ENCODE data around the gene CACNB2. TPM values are rescaled to one million over a fixed set of nuclear protein-coding genes. Genes with fewer than 3 reads are reported as not detected.
A peak's percentile ranks its signal among the peaks of the same experiment; 100 is the strongest.
"Not testable (repeated sequence)": the region's sequence is repeated elsewhere in the genome, so short reads cannot be mapped to it uniquely, and the experiment has no call there.

The CACNB2 gene
- total and polyA plus RNA-seq, 10 of the 15 experiments (the other 5 are each of a cell fraction or from before 2014, with no cell fraction given) = 0.62 to 8.1 (median 1.2) TPM

DNA sequence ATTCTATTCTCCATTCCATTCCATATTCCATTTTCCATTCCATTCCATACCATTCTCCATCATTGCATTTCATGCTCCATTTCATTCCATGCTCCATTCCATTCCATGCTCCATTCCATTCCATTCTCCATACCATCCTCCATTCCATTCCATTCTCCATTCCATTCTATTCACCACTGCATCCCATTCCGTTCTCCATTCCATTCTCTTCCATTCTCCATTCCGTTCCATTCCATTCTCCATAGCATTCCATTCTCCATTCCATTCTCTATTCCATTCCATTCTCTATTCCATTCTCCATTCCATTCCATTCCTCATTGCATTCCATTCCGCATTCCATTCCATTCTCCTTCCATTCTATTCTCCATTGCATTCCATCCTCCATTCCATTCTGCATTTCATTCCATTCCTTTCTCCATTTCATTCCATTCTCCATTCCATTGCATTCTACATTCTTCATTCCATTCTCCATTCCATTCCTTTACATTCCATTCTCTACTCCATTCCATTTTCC lies 427.2 kb downstream of the CACNB2 start:
- Histone ChIP-seq H3K4me1 (ENCODE audit: control insufficient read depth, insufficient read depth, low read length) (no peaks in the 10 kb centered on the region), H3K27ac (ENCODE audit: control insufficient read depth, insufficient read depth) (no peak overlapping the region), H3K27me3 (replicated peaks in 1 of 2; ENCODE audit: control insufficient read depth in 2 of 2, insufficient read depth in 2 of 2, low read length in 1 of 2) (no peaks in the 10 kb centered on the region), H3K36me3 (ENCODE audit: control insufficient read depth in 2 of 2, insufficient read depth in 2 of 2, low read length in 1 of 2) (no peaks in the 10 kb centered on the region), H3K79me2 (ENCODE audit: control insufficient read depth, insufficient read depth, low read length) (no peaks in the 10 kb centered on the region), H2AFZ (ENCODE audit: control insufficient read depth, low read depth, low read length) (no peak overlapping the region), H3K9me3 (replicated peaks; ENCODE audit: control insufficient read depth, insufficient read depth, low read length) (no peaks in the 10 kb centered on the region; the same call in 2 of the 3 replicates), H4K20me1 (ENCODE audit: control insufficient read depth, insufficient read depth) (no peaks in the 10 kb centered on the region), H3K9ac (ENCODE audit: control insufficient read depth, insufficient read depth, low read length) (no peak overlapping the region), H3K4me2 (ENCODE audit: control insufficient read depth, insufficient read depth) (no peak overlapping the region), H3K4me3 (no peak overlapping the region)
- BruUV-seq (replicated peaks) = no TSS peak
- in situ Hi-C loops (cut with MboI) (no loop called here), intact Hi-C loops (cut with micrococcal nuclease; ENCODE audit: unreplicated experiment) (no loop called here)
- ChIA-PET CTCF (no interaction called here), SMC1A (ENCODE audit: uncharacterized antibody, unreplicated experiment) (no interaction called here), RAD21 (ENCODE audit: unreplicated experiment) (no interaction called here), POLR2A (no interaction called here)
- DNase-seq (ENCODE audit: low read depth, low spot score) (no peak), ATAC-seq (no peak), FAIRE-seq (no peak)
- 94% methylated on average over 3 of the region's 3 CpGs for WGBS (ENCODE audit: insufficient coverage, insufficient replicate concordance, low lambda C conversion rate, missing lambda C conversion rate)
- TF ChIP-seq STAT3 (IDR thresholded peaks at IDR 0.05; ENCODE audit: low read depth, low read length) = no peak
- no peak for TF ChIP-seq RB1 (IDR thresholded peaks at IDR 0.05; ENCODE audit: borderline replicate concordance)
- no peak for TF ChIP-seq TARDBP (IDR thresholded peaks at IDR 0.05; ENCODE audit: borderline replicate concordance)
- TF ChIP-seq LARP7 (IDR thresholded peaks at IDR 0.05) = no peak
- TF ChIP-seq IKZF1 (conservative IDR thresholded peaks at IDR 0.05) = 0 out of 2 replicates have a peak, but pooled peaks have one; percentile 32
- TF ChIP-seq ZSCAN29 (IDR thresholded peaks at IDR 0.05) = no peak
- peak; percentile 22 to 32; a peak in 3 of 4 replicates for TF ChIP-seq IKZF2 (IDR thresholded peaks at IDR 0.05)

- H3K9me3 ChIP-seq (replicated peaks; ENCODE audit: control insufficient read depth, insufficient read depth, low read length); FAIRE-seq; H3K4me2 ChIP-seq (ENCODE audit: control insufficient read depth, insufficient read depth); RAD21 ChIA-PET (ENCODE audit: unreplicated experiment); SMC1A ChIA-PET (ENCODE audit: uncharacterized antibody, unreplicated experiment); H3K4me1 ChIP-seq (ENCODE audit: control insufficient read depth, insufficient read depth, low read length); H3K9ac ChIP-seq (ENCODE audit: control insufficient read depth, insufficient read depth, low read length); H3K36me3 ChIP-seq (ENCODE audit: control insufficient read depth in 2 of 2, insufficient read depth in 2 of 2, low read length in 1 of 2); H3K27ac ChIP-seq (ENCODE audit: control insufficient read depth, insufficient read depth); H3K79me2 ChIP-seq (ENCODE audit: control insufficient read depth, insufficient read depth, low read length); H3K27me3 ChIP-seq (replicated peaks in 1 of 2; ENCODE audit: control insufficient read depth in 2 of 2, insufficient read depth in 2 of 2, low read length in 1 of 2); in situ Hi-C loops (cut with MboI); ATAC-seq; H3K4me3 ChIP-seq; BruUV-seq (replicated peaks); POLR2A ChIA-PET; H2AFZ ChIP-seq (ENCODE audit: control insufficient read depth, low read depth, low read length); H4K20me1 ChIP-seq (ENCODE audit: control insufficient read depth, insufficient read depth); CTCF ChIA-PET; DNase-seq (ENCODE audit: low read depth, low spot score); intact Hi-C loops (cut with micrococcal nuclease; ENCODE audit: unreplicated experiment): not testable (repeated sequence)
- 100% methylated on average over 2 of the region's 2 CpGs for WGBS (ENCODE audit: insufficient coverage, insufficient replicate concordance, low lambda C conversion rate, missing lambda C conversion rate)
Measured at GRCh38 chr10:18570386-18570785, 430.2 kb downstream of the CACNB2 start.

Measured in GM12878 (cell line).